Activated CD4-positive, CD25-positive, alpha-beta regulatory T cell treated with anti-CD3 and anti-CD28 coated beads, Interleukin-2, amount 50 U/mL, for 24 hours (primary cell): ENCODE measurements around the gene THEMIS.
"Not testable (repeated sequence)": the region's sequence is repeated elsewhere in the genome, so short reads cannot be mapped to it uniquely, and the experiment has no call there.

ENCODE experiments used
- ATAC-seq, 2 donors: fragments of 150-1000 bp; cut with Tn5 transposase; one replicate each; pipeline ENCODE4 v1.10.0; 2021; ENCODE audit warnings: mild to moderate bottlenecking in 1 of 2, moderate library complexity in 1 of 2

The THEMIS gene

GRCh38 chr6:127794405-127794804 is 106.5 kb downstream of the THEMIS start:
- ATAC-seq: no peak

GRCh38 chr6:127793396-127793795 is 107.5 kb downstream of the THEMIS start:
- no peak for ATAC-seq

GRCh38 chr6:127792616-127793015 is 108.2 kb downstream of the THEMIS start:
- no peak for ATAC-seq

- ATAC-seq: no peak
Measured at GRCh38 chr6:127791779-127792528, 108.9 kb downstream of the THEMIS start.

- ATAC-seq: no peak
Measured at GRCh38 chr6:127790571-127790970, 110.3 kb downstream of the THEMIS start.

- no peak for ATAC-seq
Measured at GRCh38 chr6:127786109-127786508, 114.7 kb downstream of the THEMIS start.

GRCh38 chr6:127784468-127784867 is 116.4 kb downstream of the THEMIS start:
- peak; percentile 59 to 63 for ATAC-seq

GRCh38 chr6:127781636-127782272 is 119.1 kb downstream of the THEMIS start:
- not testable (repeated sequence) for ATAC-seq

GRCh38 chr6:127776320-127776719 is 124.5 kb downstream of the THEMIS start:
- peak in 1 of 2 donors; percentile 13 for ATAC-seq

GRCh38 chr6:127775371-127775770 is 125.5 kb downstream of the THEMIS start:
- no peak for ATAC-seq

GRCh38 chr6:127768745-127769144 is 132.1 kb downstream of the THEMIS start:
- ATAC-seq: no peak

- ATAC-seq: no peak
Measured at GRCh38 chr6:127768223-127768622, 132.6 kb downstream of the THEMIS start.

GRCh38 chr6:127765949-127766348 is 134.9 kb downstream of the THEMIS start:
- ATAC-seq: no peak

- ATAC-seq: no peak
Measured at GRCh38 chr6:127762284-127762683, 138.6 kb downstream of the THEMIS start.

- no peak for ATAC-seq
Measured at GRCh38 chr6:127761084-127761483, 139.8 kb downstream of the THEMIS start.

GRCh38 chr6:127749095-127749494 is 151.8 kb downstream of the THEMIS start:
- ATAC-seq: no peak

- ATAC-seq: no peak
Measured at GRCh38 chr6:127748290-127748689, 152.6 kb downstream of the THEMIS start.

GRCh38 chr6:127738423-127738822 is 162.4 kb downstream of the THEMIS start:
- no peak for ATAC-seq

GRCh38 chr6:127737768-127738167 is 163.1 kb downstream of the THEMIS start:
- no peak for ATAC-seq

GRCh38 chr6:127737009-127737486 is 163.8 kb downstream of the THEMIS start:
- ATAC-seq: peak; percentile 49 to 75

- no peak for ATAC-seq
Measured at GRCh38 chr6:127732927-127733326, 167.9 kb downstream of the THEMIS start.

GRCh38 chr6:127727260-127727953 is 173.5 kb downstream of the THEMIS start:
- no peak for ATAC-seq

- ATAC-seq: no peak
Measured at GRCh38 chr6:127725821-127726220, 175.0 kb downstream of the THEMIS start.

- ATAC-seq: no peak
Measured at GRCh38 chr6:127718694-127719093, 182.2 kb downstream of the THEMIS start.
